IMR-90 (cell line): Measurements from ENCODE around the gene ASGR2. TPM values are rescaled to one million over a fixed set of nuclear protein-coding genes. Genes with fewer than 3 reads are reported as not detected.
A peak's percentile ranks its signal among the peaks of the same experiment; 100 is the strongest.
"Not testable (repeated sequence)": the region's sequence is repeated elsewhere in the genome, so short reads cannot be mapped to it uniquely, and the experiment has no call there.

Experiments used
- ATAC-seq: fragments of 200-7000 bp; cut with Tn5 transposase; 2 replicates; pipeline ENCODE4 v1.9.1; 2020; ENCODE audit warnings: low read depth, mild to moderate bottlenecking, moderate library complexity
- BruUV-seq: library from RNA; stranded (reverse); fragments of 400-500 nt; replicated peaks from 2 replicates; lab custom pipeline; 2021; lab: Mats Ljungman, UMichigan
- CTCF ChIA-PET: fragments of 300-600 bp; formaldehyde crosslinking; extraction: SDS; loops from one replicate; lab custom pipeline; 2021; ENCODE audit warnings: antibody characterized with exemption; lab: Yijun Ruan, JAX
- POLR2A ChIA-PET: fragments of 300-600 bp; sonication (Branson Sonifier 250); formaldehyde crosslinking; loops from one replicate; lab custom pipeline; 2022; ENCODE audit warnings: antibody characterized with exemption; ENCODE audit not compliant: unreplicated experiment; lab: Charles Lee
- DNase-seq: peaks from one replicate; pipeline ENCODE4 v3.0.0; 2013
- H2AFZ ChIP-seq: replicated peaks from 2 replicates; pipeline ENCODE3; 2013; ENCODE audit warnings: low read length, mild to moderate bottlenecking; ENCODE audit not compliant: poor library complexity
- H2AK5ac ChIP-seq: 2 replicates; pipeline ENCODE4 v1.6.1; 2013; ENCODE audit warnings: low read depth, low read length, inconsistent platforms
- H2AK9ac ChIP-seq: replicated peaks from 2 replicates; pipeline ENCODE3; 2013; ENCODE audit warnings: mild to moderate bottlenecking, low read depth, low read length, moderate library complexity; ENCODE audit not compliant: poor library complexity
- H2BK120ac ChIP-seq: 2 replicates; pipeline ENCODE4 v1.6.1; 2013; ENCODE audit warnings: low read depth, low read length, inconsistent platforms
- H2BK15ac ChIP-seq: 3 replicates; pipeline ENCODE4 v1.6.1; 2013; ENCODE audit warnings: low read depth, low read length, inconsistent platforms
- H2BK20ac ChIP-seq: 2 replicates; pipeline ENCODE4 v1.6.1; 2013; ENCODE audit warnings: low read depth, mild to moderate bottlenecking, inconsistent platforms, low read length, moderate library complexity
- H2BK5ac ChIP-seq: 2 replicates; pipeline ENCODE4 v1.6.1; 2013; ENCODE audit warnings: mild to moderate bottlenecking, low read depth, low read length, inconsistent platforms; ENCODE audit not compliant: poor library complexity, severe bottlenecking
- H3K14ac ChIP-seq: replicated peaks from 2 replicates; pipeline ENCODE4 v1.6.1; 2013; ENCODE audit warnings: low read depth, low read length, inconsistent platforms
- H3K18ac ChIP-seq: 2 replicates; pipeline ENCODE4 v1.6.1; 2013; ENCODE audit warnings: low read depth, low read length, control low read depth
- H3K23ac ChIP-seq: 2 replicates; pipeline ENCODE4 v1.6.1; 2013; ENCODE audit warnings: low read depth, low read length, inconsistent platforms
- H3K27ac ChIP-seq: 2 replicates; pipeline ENCODE4 v1.5.1; 2013; ENCODE audit warnings: mild to moderate bottlenecking, control low read depth, low read length; ENCODE audit not compliant: insufficient read depth
- H3K27me3 ChIP-seq: 2 replicates; pipeline ENCODE4 v1.6.1; 2013; ENCODE audit warnings: low read length; ENCODE audit not compliant: control insufficient read depth, insufficient read depth
- H3K36me3 ChIP-seq: 2 replicates; pipeline ENCODE4 v1.6.1; 2013; ENCODE audit warnings: low read length, mixed read lengths; ENCODE audit not compliant: control insufficient read depth, insufficient read depth
- H3K4ac ChIP-seq: 2 replicates; pipeline ENCODE4 v1.6.1; 2013; ENCODE audit warnings: low read depth, low read length, inconsistent platforms
- H3K4me1 ChIP-seq: 2 replicates; pipeline ENCODE4 v1.6.1; 2013; ENCODE audit warnings: low read length, mixed read lengths; ENCODE audit not compliant: control insufficient read depth, insufficient read depth
- H3K4me2 ChIP-seq: 2 replicates; pipeline ENCODE4 v1.6.1; 2013; ENCODE audit warnings: low read depth, mild to moderate bottlenecking, control low read depth, low read length, moderate library complexity
- H3K4me3 ChIP-seq: 2 replicates; pipeline ENCODE4 v1.5.1; 2013; ENCODE audit warnings: low read depth, mild to moderate bottlenecking, control low read depth, low read length, moderate library complexity; ENCODE audit not compliant: insufficient read depth
- H3K56ac ChIP-seq: 2 replicates; pipeline ENCODE4 v1.6.1; 2013; ENCODE audit warnings: low read length, inconsistent platforms; ENCODE audit not compliant: insufficient read depth; ENCODE audit errors: extremely low read depth
- H3K79me1 ChIP-seq, 2 experiments: 2 replicates each; pipeline ENCODE4 v1.6.1; 2013; ENCODE audit warnings: low read length in 2 of 2, inconsistent platforms in 1 of 2, low read depth in 1 of 2
- H3K9ac ChIP-seq: 2 replicates; pipeline ENCODE4 v1.6.1; 2013; ENCODE audit warnings: low read depth, low read length, control low read depth
- H3K9me1 ChIP-seq: 2 replicates; pipeline ENCODE4 v1.6.1; 2013; ENCODE audit warnings: low read length, inconsistent platforms; ENCODE audit not compliant: insufficient read depth
- H3K9me3 ChIP-seq: 2 replicates; pipeline ENCODE4 v1.6.1; 2013; ENCODE audit warnings: low read length; ENCODE audit not compliant: control insufficient read depth, insufficient read depth
- H4K20me1 ChIP-seq: 2 replicates; pipeline ENCODE4 v1.6.1; 2013; ENCODE audit warnings: low read length, inconsistent platforms; ENCODE audit not compliant: insufficient read depth
- H4K5ac ChIP-seq: 2 replicates; pipeline ENCODE4 v1.6.1; 2013; ENCODE audit warnings: mild to moderate bottlenecking, low read depth, low read length, control low read depth
- H4K8ac ChIP-seq, 2 experiments: 2 replicates each; pipeline ENCODE4 v1.6.1; 2013; ENCODE audit warnings: low read depth in 2 of 2, low read length in 2 of 2, control low read depth in 1 of 2, inconsistent platforms in 1 of 2
- H4K91ac ChIP-seq: 2 replicates; pipeline ENCODE4 v1.6.1; 2013; ENCODE audit warnings: low read depth, low read length, inconsistent platforms; ENCODE audit not compliant: insufficient read depth
- CEBPB ChIP-seq: IDR thresholded peaks from 2 replicates; pipeline ENCODE4 v1.6.1; 2012; ENCODE audit warnings: low read depth, low read length, improper control_type of control experiment
- ELK1 ChIP-seq: fragments of 150-350 bp; IDR thresholded peaks from 2 replicates; pipeline ENCODE4 v1.6.1; 2016; ENCODE audit warnings: low read depth, mild to moderate bottlenecking, low read length, moderate library complexity, borderline replicate concordance
- FOS ChIP-seq: fragments of 150-350 bp; IDR thresholded peaks from 2 replicates; pipeline ENCODE4 v1.6.1; 2016; ENCODE audit warnings: low read depth, low read length
- NFE2L2 ChIP-seq: fragments of 150-350 bp; IDR thresholded peaks from 2 replicates; pipeline ENCODE4 v1.6.1; 2016; ENCODE audit warnings: low read depth, mild to moderate bottlenecking, low read length
- RAD21 ChIP-seq: IDR thresholded peaks from 2 replicates; pipeline ENCODE4 v1.6.1; 2012; ENCODE audit warnings: low read length, improper control_type of control experiment
- RCOR1 ChIP-seq: IDR thresholded peaks from 2 replicates; pipeline ENCODE4 v1.6.1; 2012; ENCODE audit warnings: mild to moderate bottlenecking, low read length, improper control_type of control experiment; ENCODE audit not compliant: insufficient replicate concordance
- SMC3 ChIP-seq: fragments of 150-350 bp; IDR thresholded peaks from 2 replicates; pipeline ENCODE4 v1.6.1; 2016; ENCODE audit warnings: low read depth, mild to moderate bottlenecking, antibody characterized with exemption, low read length, moderate library complexity
- WGBS, 2 experiments: methylation state at CpG; one replicate each; pipeline versions ENCODE4 v1.1.5 to v1.1.7; 2013; ENCODE audit warnings: missing lambda C conversion rate in 2 of 2; ENCODE audit not compliant: insufficient read length in 1 of 2; ENCODE audit errors: extremely low coverage in 2 of 2; 5-methylcytosine and 5-hydroxymethylcytosine counted together
- dilution Hi-C: fragments of 300-500 bp; cut with HindIII; formaldehyde crosslinking; loops from one replicate; pipeline ENCODE4 v1.14.3; 2018; ENCODE audit warnings: low sequenced_read_pairs; ENCODE audit not compliant: unreplicated experiment
- in situ Hi-C: fragments of 300-500 bp; cut with MboI; formaldehyde crosslinking; loops from 3 replicates; pipeline ENCODE4 v1.14.3; 2019; ENCODE audit warnings: low sequenced_read_pairs, inconsistent platforms, mixed read lengths
- intact Hi-C: fragments of 100-400 bp; cut with micrococcal nuclease; formaldehyde crosslinking; loops from 2 replicates; pipeline ENCODE4 v1.10.0; 2022
- polyA plus RNA-seq, 3 experiments: library from polyadenylated mRNA; depleted of rRNA; stranded (reverse); fragments of >200 nt; gene quantifications; 2 replicates each; pipeline ENCODE4 v1.2.3, GENCODE V29; 2012; ENCODE audit warnings: low replicate concordance in 1 of 3
- total RNA-seq: library from RNA; depleted of rRNA; stranded (reverse); fragments of >200 nt; gene quantifications from 2 replicates; pipeline ENCODE4 v1.2.3, GENCODE V29; 2012

The ASGR2 gene
- total and polyA plus RNA-seq, 2 of the 4 experiments (the other 2 are of a cell fraction), result not detected

- no peak overlapping the region for H2AK5ac ChIP-seq
- intact Hi-C loops (no loop called here), in situ Hi-C loops (no loop called here), dilution Hi-C loops (no loop called here)
- H3K4ac ChIP-seq, result no peak overlapping the region
- H3K79me1 ChIP-seq, result no peaks in the 10 kb centered on the region
- H3K4me1 ChIP-seq, result no peaks in the 10 kb centered on the region
- H2BK5ac ChIP-seq, result no peak overlapping the region
- no peak overlapping the region for H2AFZ ChIP-seq
- H2BK120ac ChIP-seq, result no peak overlapping the region
- no peak overlapping the region for H2BK20ac ChIP-seq
- no TSS peak for BruUV-seq
- TF ChIP-seq FOS, result no peak
- no peak for TF ChIP-seq CEBPB
- TF ChIP-seq NFE2L2, result no peak
- TF ChIP-seq ELK1, result no peak
- no peak for TF ChIP-seq RCOR1
- TF ChIP-seq SMC3, result no peak
- no peak for TF ChIP-seq RAD21
- H3K4me3 ChIP-seq, result no peak overlapping the region
- no peaks in the 10 kb centered on the region for H3K9me3 ChIP-seq
- no peaks in the 10 kb centered on the region for H3K9me1 ChIP-seq
- ChIA-PET CTCF (no interaction called here), POLR2A (no interaction called here)
- ATAC-seq (no peak), DNase-seq (peak; percentile 28)
- H2BK15ac ChIP-seq, result no peak overlapping the region
- H3K56ac ChIP-seq, result no peak overlapping the region
- no peak overlapping the region for H3K4me2 ChIP-seq
- H4K20me1 ChIP-seq, result no peaks in the 10 kb centered on the region; the same call in 1 of the 2 replicates
- H3K27ac ChIP-seq, result no peak overlapping the region
- H3K9ac ChIP-seq, result no peak overlapping the region
- H3K23ac ChIP-seq, result no peak overlapping the region
- no CpG with 5 or more reads among the region's 4 CpGs for WGBS, 2 experiments
- H4K8ac ChIP-seq, result no peak overlapping the region
- no peak overlapping the region for H4K5ac ChIP-seq
- H3K27me3 ChIP-seq, result peaks cover 27% of the 10 kb centered on the region
- no peak overlapping the region for H3K14ac ChIP-seq
- H3K36me3 ChIP-seq, result no peaks in the 10 kb centered on the region
- no peak overlapping the region for H4K91ac ChIP-seq
- no peak overlapping the region for H2AK9ac ChIP-seq
- H3K18ac ChIP-seq, result no peak overlapping the region
These were observed 7.8 kb upstream of the ASGR2 start for GRCh38 chr17:7122381-7122780.

- H3K27ac ChIP-seq, H4K91ac ChIP-seq, H3K9me1 ChIP-seq, H3K23ac ChIP-seq, H3K4me2 ChIP-seq, CTCF ChIA-PET, H4K20me1 ChIP-seq, H2BK120ac ChIP-seq, H2AFZ ChIP-seq, H4K8ac ChIP-seq, H3K18ac ChIP-seq, H3K9me3 ChIP-seq, H2BK15ac ChIP-seq, H3K4ac ChIP-seq, H3K4me3 ChIP-seq, H3K9ac ChIP-seq, POLR2A ChIA-PET, H2BK5ac ChIP-seq, H2AK9ac ChIP-seq, DNase-seq, H2BK20ac ChIP-seq, H3K56ac ChIP-seq, H2AK5ac ChIP-seq, in situ Hi-C loops, dilution Hi-C loops, H4K5ac ChIP-seq, H3K14ac ChIP-seq, ATAC-seq, H3K36me3 ChIP-seq, intact Hi-C loops, H3K79me1 ChIP-seq, BruUV-seq, H3K4me1 ChIP-seq: not testable (repeated sequence)
- 80% methylated on average over 5 of the region's 12 CpGs; no CpG with 5 or more reads in 1 of the 2 experiments for WGBS, 2 experiments
- peaks cover 29% of the 10 kb centered on the region for H3K27me3 ChIP-seq
These were observed 6.0 kb upstream of the ASGR2 start for GRCh38 chr17:7120635-7121034.
